Kidney epithelial cell (primary cell): ENCODE data around the gene TCEAL9. TPM values are rescaled to one million over a fixed set of nuclear protein-coding genes. Genes with fewer than 3 reads are reported as not detected.
"Not testable (repeated sequence)": the region's sequence is repeated elsewhere in the genome, so short reads cannot be mapped to it uniquely, and the experiment has no call there.

Experiments used
- DNase-seq: peaks from one replicate; pipeline ENCODE4 v3.0.0-alpha.2; 2010; ENCODE audit warnings: low read depth
- H3K27me3 ChIP-seq: 2 replicates; pipeline ENCODE4 v1.6.0; 2011; ENCODE audit warnings: low read length; ENCODE audit not compliant: control insufficient read depth, insufficient read depth
- H3K36me3 ChIP-seq: 2 replicates; pipeline ENCODE4 v1.5.1; 2011; ENCODE audit warnings: low read length; ENCODE audit not compliant: control insufficient read depth, insufficient read depth
- H3K4me3 ChIP-seq: 2 replicates; pipeline ENCODE4 v1.5.1; 2011; ENCODE audit warnings: low read depth, mild to moderate bottlenecking, control low read depth, low read length
- CTCF ChIP-seq: IDR thresholded peaks from 2 replicates; pipeline ENCODE4 v1.5.1; 2011; ENCODE audit warnings: mild to moderate bottlenecking, moderate library complexity, low read length, control low read depth, inconsistent platforms; ENCODE audit not compliant: insufficient read depth, poor library complexity, severe bottlenecking
- total RNA-seq: library from RNA; depleted of rRNA; stranded (reverse); fragments of >200 nt; gene quantifications from 2 replicates; pipeline ENCODE4 v1.2.3, GENCODE V29; 2015

TCEAL9 gene
- total RNA-seq, 1 donor from 2014 or later: 154 TPM

GRCh38 chrX:103356858-103357257 is 552 bp downstream of the TCEAL9 start:
- DNase-seq: no peak
- TF ChIP-seq CTCF: no peak
- Histone ChIP-seq H3K36me3 (no peaks in the 10 kb centered on the region), H3K4me3 (peak overlapping the region; percentile 90), H3K27me3 (no peaks in the 10 kb centered on the region)

- DNase-seq: no peak
- H3K4me3 ChIP-seq: peak overlapping the region; percentile 90
- H3K36me3 ChIP-seq: no peaks in the 10 kb centered on the region
- H3K27me3 ChIP-seq: no peaks in the 10 kb centered on the region
- TF ChIP-seq CTCF: no peak
Measured at GRCh38 chrX:103357871-103358270, 1.6 kb downstream of the TCEAL9 start.

- DNase-seq, H3K36me3 ChIP-seq: not testable (repeated sequence)
Measured at GRCh38 chrX:103359605-103360004, 3.3 kb downstream of the TCEAL9 start.

GRCh38 chrX:103360092-103360491 is 3.8 kb downstream of the TCEAL9 start:
- DNase-seq: no peak
- TF ChIP-seq CTCF: no peak
- H3K27me3 ChIP-seq: no peaks in the 10 kb centered on the region

More at GRCh38 chrX:103359605-103360004, 3.3 kb downstream of the TCEAL9 start:
- not testable (repeated sequence) for H3K27me3 ChIP-seq, H3K4me3 ChIP-seq

GRCh38 chrX:103360916-103361315 is 4.6 kb downstream of the TCEAL9 start:
- TF ChIP-seq CTCF: no peak
- Histone ChIP-seq H3K27me3 (no peaks in the 10 kb centered on the region), H3K4me3 (no peak overlapping the region), H3K36me3 (no peaks in the 10 kb centered on the region)
- no peak for DNase-seq

More at GRCh38 chrX:103360092-103360491, 3.8 kb downstream of the TCEAL9 start:
- H3K36me3 ChIP-seq: no peaks in the 10 kb centered on the region
- no peak overlapping the region for H3K4me3 ChIP-seq

GRCh38 chrX:103361798-103362197 is 5.5 kb downstream of the TCEAL9 start:
- no peak for TF ChIP-seq CTCF
- Histone ChIP-seq H3K36me3 (no peaks in the 10 kb centered on the region), H3K4me3 (no peak overlapping the region), H3K27me3 (no peaks in the 10 kb centered on the region)
- no peak for DNase-seq
